Activated CD4-positive, alpha-beta T cell treated with anti-CD3 and anti-CD28 coated beads, Interleukin-2, amount 50 U/mL, for 4 hours (primary cell): ENCODE results near the gene PAPOLG.
"Not testable (repeated sequence)": the region's sequence is repeated elsewhere in the genome, so short reads cannot be mapped to it uniquely, and the experiment has no call there.

Source experiments
- DNase-seq, 2 experiments: peaks; one replicate each; pipeline ENCODE4 v3.0.0-alpha.2; 2020

The PAPOLG gene

DNA sequence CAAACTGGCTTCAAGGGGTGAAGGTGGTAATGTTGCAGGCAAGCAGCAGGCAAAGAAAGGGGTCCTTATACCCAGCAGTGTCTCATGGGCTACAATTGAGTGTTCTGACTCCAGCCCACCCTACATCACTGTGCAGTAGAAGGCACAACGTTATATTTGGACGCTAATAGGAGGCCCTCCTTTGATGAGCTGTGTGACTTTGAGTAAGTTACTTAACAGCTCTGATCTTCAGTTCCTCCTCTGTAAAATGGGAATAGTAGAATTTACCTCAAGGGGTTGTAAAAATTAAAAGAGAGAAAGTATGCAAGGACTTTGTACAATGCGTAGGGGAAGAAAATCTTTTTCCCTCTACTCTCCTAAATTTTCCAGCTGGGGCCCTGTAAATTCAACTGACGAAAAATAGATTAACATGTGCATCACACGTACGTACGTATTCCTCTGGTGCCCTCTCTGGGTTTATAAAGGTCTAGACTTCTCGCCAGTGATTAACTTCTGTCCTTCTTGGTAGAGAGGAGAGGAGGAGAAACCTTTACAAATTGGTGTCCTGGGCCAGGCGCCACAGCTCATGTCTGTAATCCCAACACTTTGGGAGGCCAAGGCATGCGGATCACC, 67.7 kb downstream of the PAPOLG start:
- DNase-seq, result no peak

DNA sequence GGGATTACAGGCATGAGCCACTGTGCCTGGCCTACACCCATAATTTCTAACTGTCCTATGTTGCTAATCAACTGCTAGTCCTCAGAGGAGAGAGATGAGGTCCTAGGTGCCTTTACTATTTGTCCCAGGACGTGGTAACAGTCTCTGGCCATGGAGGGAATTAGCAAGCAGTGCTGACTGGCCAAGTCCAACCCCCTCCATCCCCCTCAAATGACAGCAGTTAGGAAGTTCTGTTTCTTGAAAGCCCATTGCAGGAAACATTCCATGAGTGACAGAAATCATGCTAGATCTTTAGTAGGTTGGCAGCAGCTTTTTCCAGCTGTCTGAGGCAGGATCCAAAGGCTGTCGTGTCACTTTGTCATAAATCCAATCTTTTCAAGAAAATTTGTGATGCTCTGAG, 69.6 kb downstream of the PAPOLG start:
- no peak for DNase-seq

- no peak for DNase-seq
These were observed 70.0 kb downstream of the PAPOLG start for GRCh38 chr2:60826111-60826510.

DNA sequence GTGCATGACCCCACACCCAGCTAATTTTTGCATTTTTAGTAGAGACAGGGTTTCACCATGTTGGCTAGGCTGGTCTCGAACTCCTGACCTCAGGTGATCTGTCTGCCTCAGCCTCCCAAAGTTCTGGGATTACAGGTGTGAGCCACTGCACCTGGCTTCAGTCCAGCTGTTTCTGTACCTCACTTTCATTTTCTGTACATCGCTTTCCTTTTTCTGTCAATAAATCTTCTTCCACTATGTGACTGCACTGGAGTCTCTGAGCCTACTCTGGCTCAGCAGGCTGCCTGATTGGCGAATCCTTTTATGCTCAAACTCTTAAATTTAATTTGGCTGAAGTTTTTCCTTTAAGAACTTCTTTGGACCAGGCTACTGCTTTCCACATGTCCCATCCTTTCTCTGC, 70.8 kb downstream of the PAPOLG start:
- not testable (repeated sequence) for DNase-seq

DNA sequence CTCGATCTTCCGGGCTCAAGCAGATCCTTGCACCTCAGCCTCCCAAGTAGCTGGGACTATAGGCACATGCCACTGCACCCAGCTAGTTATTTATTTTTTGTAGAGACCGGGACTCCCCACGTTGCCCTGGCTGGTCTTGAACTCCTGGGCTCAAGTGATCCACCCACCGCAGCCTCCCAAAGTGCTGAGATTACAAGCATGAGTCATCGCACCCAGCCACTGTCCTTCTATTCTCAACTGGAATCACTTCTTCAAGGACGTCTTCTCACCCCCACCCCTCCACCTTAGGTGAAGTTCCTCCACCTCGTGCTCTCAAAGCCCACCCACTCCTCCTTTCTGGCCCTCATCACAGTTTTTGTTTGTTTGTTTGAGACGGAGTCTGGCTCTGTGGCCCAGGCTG, 71.3 kb downstream of the PAPOLG start:
- no peak for DNase-seq

DNA sequence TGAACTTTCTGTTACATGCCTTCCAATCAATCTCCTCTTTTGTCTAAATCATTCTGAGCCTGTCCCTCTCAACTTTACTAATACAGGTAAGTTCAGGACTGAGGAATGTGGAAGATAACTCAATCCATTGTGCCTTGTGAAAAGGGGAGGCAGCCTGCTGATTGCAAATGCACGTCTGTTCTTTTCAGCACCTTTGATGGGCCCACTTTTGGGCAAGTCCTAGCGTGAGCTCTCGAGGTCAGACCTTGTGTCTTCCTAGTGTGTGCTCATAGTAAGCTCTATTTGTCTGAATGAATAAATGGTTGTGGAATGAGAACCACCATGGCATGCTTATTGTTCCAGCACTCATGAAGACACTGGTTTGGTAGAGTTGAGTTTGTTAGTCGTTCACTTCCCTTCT, 74.9 kb downstream of the PAPOLG start:
- no peak for DNase-seq

DNA sequence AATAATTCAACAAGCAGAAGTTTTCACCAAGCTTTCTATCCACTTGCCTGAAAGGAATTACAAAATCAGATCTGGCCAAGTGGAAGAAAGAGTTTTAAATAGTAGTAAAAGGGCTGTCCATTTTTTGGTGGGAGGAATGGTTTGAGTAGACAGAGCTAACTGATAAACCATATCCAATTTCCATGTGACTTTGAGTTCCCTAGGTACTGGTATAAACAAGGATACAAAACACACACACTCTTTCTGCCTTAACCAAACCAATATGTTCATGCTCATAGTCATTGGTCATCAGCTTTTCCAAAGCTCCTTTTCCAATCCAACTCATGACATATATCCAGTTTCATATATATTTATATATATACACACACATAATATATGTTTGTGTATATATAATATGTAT, 75.9 kb downstream of the PAPOLG start:
- no peak for DNase-seq

GRCh38 chr2:60832621-60833020, 76.6 kb downstream of the PAPOLG start:
- DNase-seq, result no peak

- no peak for DNase-seq
These were observed 78.2 kb downstream of the PAPOLG start for GRCh38 chr2:60834270-60834717.

DNA sequence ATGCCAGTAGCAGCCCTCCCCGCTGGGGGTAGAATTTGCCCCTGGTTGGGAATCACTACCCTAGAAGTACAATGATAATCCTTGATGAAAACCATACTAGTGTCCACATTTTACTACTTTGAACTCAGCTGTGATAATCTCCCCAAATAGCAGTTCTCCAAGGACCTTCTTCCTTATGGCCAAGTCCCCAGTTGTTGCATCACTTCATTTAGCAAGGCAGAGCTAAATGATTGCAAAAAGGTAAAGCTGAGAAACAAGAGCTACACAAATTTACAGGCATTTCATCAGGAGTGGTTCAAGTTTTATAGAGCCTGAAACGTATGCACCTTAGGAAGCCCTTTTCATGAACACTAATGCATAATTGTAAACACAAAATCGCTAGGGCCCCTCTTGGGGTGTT, 80.4 kb downstream of the PAPOLG start:
- DNase-seq, result no peak

GRCh38 chr2:60837123-60837522, 81.1 kb downstream of the PAPOLG start:
- no peak for DNase-seq

DNA sequence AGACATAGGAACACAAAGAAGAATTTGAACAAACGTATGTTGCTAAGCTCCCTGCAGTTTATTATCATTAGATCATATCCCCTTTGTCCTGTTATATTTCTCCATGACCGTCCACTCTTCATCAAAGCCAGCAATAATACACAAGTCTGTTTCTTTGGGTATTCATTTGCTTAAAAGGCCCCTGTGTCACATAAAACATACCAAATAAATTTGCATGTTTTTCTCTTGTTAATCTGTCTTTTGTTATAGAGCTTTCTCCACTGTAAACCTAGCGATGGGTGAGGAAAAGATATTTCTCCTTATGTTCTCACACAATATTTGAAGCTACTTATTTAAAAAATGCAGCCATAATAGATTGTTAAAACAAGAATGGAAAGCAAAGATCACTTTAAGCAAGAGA, 82.4 kb downstream of the PAPOLG start:
- DNase-seq, result no peak

DNA sequence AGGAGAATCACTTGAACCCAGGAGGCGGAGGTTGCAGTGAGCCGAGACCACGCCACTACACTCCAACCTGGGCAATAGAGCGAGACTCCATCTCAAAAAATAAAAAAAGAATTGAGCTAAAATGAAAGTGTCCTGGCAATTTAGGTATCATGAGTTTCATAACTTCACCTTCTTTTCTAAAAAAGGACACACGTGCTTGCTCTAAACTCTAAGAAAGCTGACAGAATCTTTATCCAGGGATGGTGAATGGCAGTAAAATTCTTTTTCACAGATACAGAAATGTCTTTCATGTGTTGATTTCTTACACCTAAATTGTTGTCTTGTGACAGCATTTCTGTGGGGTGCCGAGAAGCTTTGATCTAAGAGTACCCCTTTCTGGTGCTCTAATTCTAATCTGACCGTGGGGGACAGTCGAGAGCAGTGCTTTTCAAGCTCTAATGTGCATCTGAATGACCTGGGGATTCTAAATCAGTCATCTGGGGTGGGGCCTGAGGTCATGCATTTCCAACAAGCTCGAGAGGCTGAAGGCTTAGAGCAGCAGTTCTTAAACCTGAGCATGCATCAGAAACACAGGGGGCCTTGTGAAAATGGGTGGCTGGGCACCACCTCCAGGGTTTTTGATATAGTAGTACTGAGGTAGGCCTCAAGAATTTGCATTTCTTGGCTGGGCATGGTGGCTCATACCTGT, 83.2 kb downstream of the PAPOLG start:
- no peak for DNase-seq

DNA sequence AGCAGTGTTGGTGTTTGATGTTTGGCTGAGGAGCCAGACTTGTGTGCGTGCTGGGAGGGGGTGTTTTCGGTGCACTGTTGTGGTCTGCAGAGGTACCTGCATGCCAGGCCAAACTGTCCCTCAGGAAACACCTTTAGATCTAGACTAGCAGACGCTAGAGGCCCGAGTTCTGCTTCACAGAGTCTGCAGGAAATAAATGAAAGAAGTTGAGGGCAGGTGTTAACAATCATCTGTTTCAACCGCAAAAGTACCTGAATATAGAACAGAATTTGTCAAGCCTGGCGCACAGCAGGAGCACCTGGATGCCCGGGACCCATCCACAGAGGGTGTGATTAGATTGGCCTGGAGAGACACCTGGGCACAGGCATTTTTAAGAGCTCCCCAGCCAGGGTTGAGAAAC, 84.8 kb downstream of the PAPOLG start:
- DNase-seq, result no peak

GRCh38 chr2:60843006-60843405, 86.9 kb downstream of the PAPOLG start:
- DNase-seq, result no peak

DNA sequence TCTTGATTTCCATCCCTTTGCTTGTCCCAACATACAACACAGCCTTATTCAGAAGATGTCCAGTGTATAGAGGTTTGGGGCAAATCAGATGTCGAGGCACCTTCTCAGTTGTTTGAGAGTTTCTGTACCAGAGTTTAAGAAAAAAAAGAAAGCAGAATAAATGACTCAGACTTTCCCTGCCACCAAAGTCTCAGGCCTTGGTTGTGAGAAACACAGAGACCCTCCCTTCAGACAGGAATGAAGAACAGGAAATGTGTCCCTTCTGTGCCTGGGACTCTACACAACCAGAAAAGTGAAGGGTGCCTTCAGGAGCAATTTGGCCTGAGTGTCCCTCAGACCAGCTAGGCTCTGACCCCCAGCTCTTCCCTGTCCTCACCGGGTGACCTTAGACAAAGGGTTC, 88.0 kb downstream of the PAPOLG start:
- no peak for DNase-seq

GRCh38 chr2:60847854-60848253, 91.8 kb downstream of the PAPOLG start:
- DNase-seq, result no peak
